HG03159 (cell line): ENCODE data around the gene KCNAB3.

Source experiments
- ATAC-seq: cut with Tn5 transposase; IDR thresholded peaks from one replicate; pipeline ENCODE4 v1.9.1; 2021; ENCODE audit warnings: mild to moderate bottlenecking, moderate library complexity; ENCODE audit not compliant: unreplicated experiment

KCNAB3 gene

DNA sequence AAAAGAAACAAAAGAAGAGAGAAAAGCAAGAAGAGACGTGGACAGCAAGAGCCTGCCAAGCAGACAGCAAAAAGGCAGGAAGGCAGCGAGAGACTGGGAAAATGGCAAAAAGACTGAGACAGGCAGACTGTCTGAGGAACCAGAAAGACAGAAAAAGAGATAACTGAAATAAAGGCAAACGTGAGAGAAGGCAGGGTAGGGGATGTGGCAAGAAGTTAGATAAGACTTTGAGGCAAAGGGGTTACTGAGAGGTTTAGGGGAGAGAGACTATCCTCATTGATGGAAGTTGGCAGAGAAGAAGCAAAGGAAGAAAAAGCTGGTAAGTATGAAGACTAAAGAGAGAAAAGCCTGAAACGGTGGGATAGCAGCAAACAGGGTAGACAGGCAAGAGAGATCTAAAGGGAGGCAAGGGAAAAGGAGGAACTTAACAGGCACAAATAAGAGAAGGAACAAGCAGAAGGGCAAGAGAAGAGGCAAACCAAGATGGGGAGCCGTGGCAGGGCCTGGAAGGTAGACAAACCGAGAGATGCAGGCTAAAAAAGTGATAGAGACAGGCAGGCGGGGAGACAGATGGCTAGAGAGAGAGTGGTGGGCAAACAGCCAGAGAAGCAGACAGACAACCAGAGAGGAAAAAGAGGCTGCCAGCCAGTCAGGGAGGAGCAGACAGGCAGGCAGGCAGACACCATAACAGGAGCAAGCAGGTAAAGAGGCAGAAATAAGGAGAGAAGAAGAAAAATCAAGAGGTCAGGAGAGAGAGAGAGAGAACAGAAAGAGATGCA lies 48.2 kb downstream of the KCNAB3 start:
- ATAC-seq: no peak

DNA sequence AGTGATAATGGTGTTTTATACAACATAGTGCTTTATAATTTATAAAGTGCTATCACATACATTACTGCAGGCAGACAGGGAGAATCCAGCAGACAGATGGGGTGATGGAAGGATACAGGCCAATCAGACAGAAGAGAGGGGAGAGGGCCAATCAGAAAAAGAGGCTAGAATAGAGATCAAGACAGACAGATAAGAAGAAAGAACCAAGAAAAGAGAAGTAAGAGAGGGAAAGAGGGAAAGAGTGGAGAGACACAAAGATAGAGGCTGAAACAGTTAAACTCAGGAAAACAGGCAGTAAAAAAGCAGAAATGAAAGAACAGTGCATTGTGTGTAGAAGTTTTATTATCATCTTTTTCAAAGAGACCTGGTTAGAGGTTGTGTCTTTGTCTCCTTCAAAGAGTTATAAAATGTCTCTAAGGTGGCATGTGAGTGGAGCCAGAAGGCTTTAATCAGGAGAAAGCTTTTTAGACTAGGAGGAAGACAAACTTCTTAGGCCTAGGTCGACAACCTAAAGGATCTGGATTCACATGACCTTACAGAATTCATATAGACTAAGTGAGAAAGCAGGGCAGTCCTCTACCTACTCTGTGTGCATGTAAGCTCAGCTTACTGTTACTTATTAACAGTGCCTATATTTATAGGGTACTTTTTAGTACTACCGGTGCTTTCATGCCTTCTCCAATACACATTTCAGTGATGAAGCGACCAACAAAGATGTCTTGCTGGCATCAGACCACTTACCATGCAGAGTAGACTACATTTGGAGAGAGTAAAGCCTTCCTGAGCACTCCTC lies 49.4 kb downstream of the KCNAB3 start:
- no peak for ATAC-seq

DNA sequence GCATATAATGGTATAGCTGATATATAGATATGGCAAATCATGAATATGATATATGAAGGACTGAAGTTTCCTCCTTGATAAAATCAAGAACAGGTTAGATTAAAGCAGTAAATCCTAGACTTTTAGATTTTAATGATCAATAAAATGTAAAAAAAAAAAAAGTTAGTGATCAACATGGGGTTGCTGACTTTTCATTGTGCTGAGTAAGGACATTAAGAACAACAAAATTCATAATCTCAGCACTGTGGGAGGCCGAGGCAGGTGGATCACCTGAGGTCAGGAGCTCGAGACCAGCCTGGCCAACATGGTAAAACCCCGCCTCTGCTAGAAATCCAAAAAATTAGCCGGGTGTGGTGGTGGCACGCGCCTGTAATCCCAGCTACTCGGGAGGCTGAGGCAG lies 51.4 kb downstream of the KCNAB3 start:
- ATAC-seq: no peak

DNA sequence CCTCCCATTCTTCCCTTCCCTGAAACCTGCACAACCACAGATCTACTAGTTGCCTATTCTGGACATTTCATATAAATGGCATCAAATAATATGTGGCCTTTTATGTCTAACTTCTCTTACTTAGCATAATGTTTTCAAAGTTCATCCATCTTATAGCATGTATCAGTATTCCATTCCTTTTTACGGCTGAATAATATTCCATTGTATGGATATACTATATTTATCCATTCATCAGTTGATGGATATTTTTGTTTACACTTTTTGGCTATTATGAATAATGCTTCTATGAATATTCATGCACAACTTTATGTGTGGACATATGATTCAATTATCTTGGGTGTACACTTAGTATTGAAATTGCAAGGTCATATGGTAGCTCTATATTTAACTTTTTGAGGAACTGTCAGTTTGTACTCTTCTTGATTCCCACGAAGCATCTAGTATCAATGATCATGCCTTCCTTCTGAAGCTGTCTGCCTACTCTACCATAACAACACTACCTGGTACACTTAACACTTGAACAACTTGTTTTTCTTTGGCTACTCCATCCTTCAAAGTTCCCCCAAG lies 53.8 kb downstream of the KCNAB3 start:
- ATAC-seq: no peak

DNA sequence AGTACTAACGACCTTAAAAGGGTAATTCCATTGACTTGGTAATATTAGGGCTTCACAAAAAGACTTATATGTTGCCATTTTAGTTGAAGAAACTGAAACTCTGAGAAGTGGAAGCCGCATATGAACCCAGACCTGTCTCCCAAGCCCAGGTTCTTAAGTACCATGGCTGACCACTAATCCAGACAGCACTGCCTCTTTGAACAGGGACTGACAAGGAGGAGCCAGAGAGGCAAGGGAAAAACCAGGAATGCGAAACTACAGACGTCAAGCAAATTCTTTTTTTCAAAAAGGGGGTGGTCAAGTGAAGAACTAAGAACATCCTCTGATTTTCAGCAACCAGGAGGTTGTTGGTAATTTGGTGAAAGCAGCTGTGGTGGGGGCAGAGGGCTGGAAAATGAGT lies 56.6 kb downstream of the KCNAB3 start:
- ATAC-seq: no peak
